Neuronal stem cell (in vitro differentiated cells): ENCODE data around the gene NUMBL.
A peak's percentile ranks its signal among the peaks of the same experiment; 100 is the strongest.

Source experiments
- DNase-seq: peaks from one replicate; pipeline ENCODE4 v3.0.0-alpha.2; 2013; ENCODE audit warnings: low spot score
- H2AFZ ChIP-seq: one replicate; pipeline ENCODE4 v1.6.1; 2013; ENCODE audit warnings: mild to moderate bottlenecking, low read length, inconsistent platforms
- H2AK5ac ChIP-seq: 2 replicates; pipeline ENCODE4 v1.6.1; 2013; ENCODE audit warnings: low read depth, mild to moderate bottlenecking, inconsistent platforms, low read length, moderate library complexity, mixed read lengths
- H2BK120ac ChIP-seq: 2 replicates; pipeline ENCODE4 v1.6.1; 2013; ENCODE audit warnings: low read depth, mild to moderate bottlenecking, inconsistent platforms, low read length, moderate library complexity, mixed read lengths
- H2BK12ac ChIP-seq: one replicate; pipeline ENCODE4 v1.6.1; 2013; ENCODE audit warnings: low read length, inconsistent platforms
- H2BK15ac ChIP-seq: 2 replicates; pipeline ENCODE4 v1.6.1; 2013; ENCODE audit warnings: mild to moderate bottlenecking, low read length, inconsistent platforms, mixed read lengths
- H2BK5ac ChIP-seq: one replicate; pipeline ENCODE4 v1.6.1; 2013; ENCODE audit warnings: inconsistent platforms, mild to moderate bottlenecking, low read length, moderate library complexity
- H3K14ac ChIP-seq: one replicate; pipeline ENCODE4 v1.6.1; 2013; ENCODE audit warnings: low read length, inconsistent platforms
- H3K18ac ChIP-seq: 2 replicates; pipeline ENCODE4 v1.6.1; 2013; ENCODE audit warnings: low read length, inconsistent platforms
- H3K23ac ChIP-seq: 2 replicates; pipeline ENCODE4 v1.6.1; 2013; ENCODE audit warnings: low read depth, mild to moderate bottlenecking, mixed read lengths, low read length, inconsistent platforms; ENCODE audit not compliant: poor library complexity
- H3K27ac ChIP-seq: replicated peaks from 3 replicates; pipeline ENCODE4 v1.5.1; 2013; ENCODE audit warnings: low read length, inconsistent platforms
- H3K27me3 ChIP-seq, 3 experiments: 2 replicates each; pipeline ENCODE4 v1.6.1; 2013; ENCODE audit warnings: low read length in 3 of 3, mild to moderate bottlenecking in 2 of 3, inconsistent platforms in 1 of 3, low read depth in 1 of 3, mixed read lengths in 1 of 3, moderate library complexity in 1 of 3; ENCODE audit not compliant: control insufficient read depth in 3 of 3, insufficient read depth in 3 of 3
- H3K36me3 ChIP-seq, 2 donors: replicated peaks in 1 of 2; 2 replicates each; pipeline ENCODE4 v1.6.1; 2013; ENCODE audit warnings: low read length in 2 of 2; ENCODE audit not compliant: control insufficient read depth in 2 of 2, insufficient read depth in 2 of 2
- H3K4ac ChIP-seq: 2 replicates; pipeline ENCODE4 v1.6.1; 2013; ENCODE audit warnings: inconsistent platforms, mild to moderate bottlenecking, low read length, moderate library complexity
- H3K4me1 ChIP-seq, 2 donors: 1 replicate in 1 of 2; 2 replicates in 1 of 2; pipeline ENCODE4 v1.6.1; 2013; ENCODE audit warnings: low read length in 2 of 2, low read depth in 1 of 2; ENCODE audit not compliant: control insufficient read depth in 2 of 2, insufficient read depth in 1 of 2
- H3K4me2 ChIP-seq: one replicate; pipeline ENCODE4 v1.6.1; 2013; ENCODE audit warnings: mild to moderate bottlenecking, low read length, inconsistent platforms; ENCODE audit not compliant: insufficient read depth, poor library complexity, severe bottlenecking
- H3K4me3 ChIP-seq, 2 donors: 2 replicates each; pipeline ENCODE4 v1.5.1; 2013; ENCODE audit warnings: low read length in 2 of 2, mild to moderate bottlenecking in 2 of 2, inconsistent platforms in 1 of 2, moderate library complexity in 1 of 2
- H3K79me1 ChIP-seq: one replicate; pipeline ENCODE4 v1.6.1; 2013; ENCODE audit warnings: low read depth, mild to moderate bottlenecking, inconsistent platforms, low read length, moderate library complexity
- H3K9ac ChIP-seq: one replicate; pipeline ENCODE4 v1.6.1; 2013; ENCODE audit warnings: mild to moderate bottlenecking, low read depth, low read length, inconsistent platforms; ENCODE audit not compliant: poor library complexity
- H3K9me3 ChIP-seq, 2 donors: replicated peaks in 1 of 2; 2 replicates each; pipeline versions ENCODE3 to v1.6.1; 2013; ENCODE audit warnings: low read length in 2 of 2, mild to moderate bottlenecking in 2 of 2, inconsistent platforms in 1 of 2, low read depth in 1 of 2, mixed read lengths in 1 of 2, moderate library complexity in 1 of 2; ENCODE audit not compliant: control insufficient read depth in 2 of 2, insufficient read depth in 1 of 2
- H4K8ac ChIP-seq: one replicate; pipeline ENCODE4 v1.6.1; 2013; ENCODE audit warnings: low read depth, mild to moderate bottlenecking, inconsistent platforms, low read length, moderate library complexity
- H4K91ac ChIP-seq: one replicate; pipeline ENCODE4 v1.6.1; 2013; ENCODE audit warnings: low read length, low read depth, mild to moderate bottlenecking, inconsistent platforms; ENCODE audit not compliant: poor library complexity
- WGBS, 2 donors: extraction: QIAGEN DNeasy Blood & Tissue Kit; methylation state at CpG; one replicate each; pipeline ENCODE4 v1.1.7; 2013; ENCODE audit warnings: missing lambda C conversion rate in 2 of 2, mixed read lengths in 1 of 2; ENCODE audit not compliant: insufficient read length in 2 of 2, insufficient replicate concordance in 1 of 2; ENCODE audit errors: extremely low coverage in 2 of 2; 5-methylcytosine and 5-hydroxymethylcytosine counted together

The NUMBL gene

DNA sequence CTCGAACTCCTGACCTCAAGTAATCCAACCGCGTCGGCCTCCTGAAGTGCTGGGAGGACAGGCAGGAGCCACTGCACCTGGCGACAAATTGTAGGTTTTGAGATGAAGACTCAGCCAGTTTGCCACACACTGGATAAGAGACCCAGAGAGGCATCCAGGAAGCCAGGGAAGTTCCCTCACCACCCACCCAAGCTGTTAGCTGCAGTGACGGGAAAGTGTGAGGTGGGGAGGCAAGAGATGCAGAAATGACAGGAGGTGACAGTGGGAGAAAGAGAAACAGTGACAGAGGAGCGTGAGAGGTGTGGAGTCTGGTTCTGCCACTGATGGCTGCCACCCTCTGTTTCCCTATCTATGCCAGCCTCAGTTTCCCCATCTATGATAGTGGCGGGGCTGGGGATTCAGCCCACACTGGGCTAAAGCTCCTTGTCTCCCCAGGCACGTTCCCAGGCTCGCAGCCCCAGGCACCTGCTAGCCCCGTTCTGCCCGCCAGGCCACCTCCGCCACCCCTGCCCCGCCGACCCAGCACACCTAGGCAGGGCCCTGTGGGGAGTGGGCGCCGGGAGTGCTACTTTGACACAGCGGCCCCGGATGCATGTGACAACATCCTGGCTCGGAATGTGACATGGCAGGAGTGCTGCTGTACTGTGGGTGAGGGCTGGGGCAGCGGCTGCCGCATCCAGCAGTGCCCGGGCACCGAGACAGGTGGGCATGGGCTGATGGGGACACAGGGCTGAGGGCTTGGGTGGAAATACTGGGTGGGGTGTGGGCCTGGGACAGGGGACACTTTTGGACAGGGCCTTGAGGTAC, 68.3 kb downstream of the NUMBL start:
- Histone ChIP-seq H3K4me3 (no peak overlapping the region), H3K23ac (peak overlapping the region; percentile 78), H3K9me3 (no peaks in the 10 kb centered on the region), H4K8ac (no peak overlapping the region), H3K9ac (no peak overlapping the region), H2BK120ac (no peak overlapping the region), H3K4me2 (no peak overlapping the region), H2BK12ac (peak overlapping the region; percentile 25), H4K91ac (no peak overlapping the region), H3K14ac (peak overlapping the region; percentile 60), H3K4ac (no peak overlapping the region), H2AFZ (no peak overlapping the region), H3K27me3 (no peaks in the 10 kb centered on the region), H3K18ac (no peak overlapping the region), H2BK15ac (peak overlapping the region; percentile 46), H3K27ac (no peak overlapping the region), H3K79me1 (peaks cover 2% of the 10 kb centered on the region), H3K36me3 (peaks cover 14 to 96% of the 10 kb centered on the region in 2 donors), H2BK5ac (no peak overlapping the region), H3K4me1 (peaks cover 0 to 7% of the 10 kb centered on the region in 2 donors), H2AK5ac (no peak overlapping the region)
- WGBS, 2 donors, result no CpG with 5 or more reads among the region's 24 CpGs
- no peak for DNase-seq

DNA sequence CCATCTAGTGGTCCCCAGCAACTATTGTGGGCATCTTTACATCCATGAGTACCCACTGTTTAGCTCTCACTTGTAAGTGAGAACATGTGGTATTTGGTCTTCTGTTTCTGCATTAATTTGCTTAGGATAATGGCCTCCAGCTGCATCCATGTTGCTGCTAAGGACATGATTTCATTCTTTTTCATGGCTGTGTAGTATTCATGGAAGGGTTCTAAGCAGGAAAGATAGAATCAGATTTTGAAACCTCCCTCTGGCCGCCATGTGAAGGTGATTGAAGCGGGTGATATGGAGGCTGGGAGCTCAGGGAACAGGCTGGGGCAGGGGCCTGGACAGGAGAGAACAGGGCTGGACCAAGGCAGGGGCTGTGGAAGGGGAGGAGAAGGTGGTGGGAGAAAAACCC, 69.2 kb downstream of the NUMBL start:
- Histone ChIP-seq H3K9ac (no peak overlapping the region), H2AFZ (no peak overlapping the region), H3K27me3 (no peaks in the 10 kb centered on the region), H3K4me3 (no peak overlapping the region), H3K23ac (no peak overlapping the region), H3K4me1 (peaks cover 0 to 7% of the 10 kb centered on the region in 2 donors), H3K27ac (no peak overlapping the region), H4K8ac (no peak overlapping the region), H3K4ac (no peak overlapping the region), H2BK5ac (no peak overlapping the region), H3K14ac (no peak overlapping the region), H2BK12ac (no peak overlapping the region), H2BK120ac (no peak overlapping the region), H3K36me3 (peaks cover 14 to 96% of the 10 kb centered on the region in 2 donors), H3K4me2 (no peak overlapping the region), H4K91ac (no peak overlapping the region), H2BK15ac (no peak overlapping the region), H3K9me3 (no peaks in the 10 kb centered on the region), H3K18ac (no peak overlapping the region), H2AK5ac (no peak overlapping the region), H3K79me1 (peaks cover 2% of the 10 kb centered on the region)
- no CpG with 5 or more reads among the region's 2 CpGs for WGBS, 2 donors
- no peak for DNase-seq

DNA sequence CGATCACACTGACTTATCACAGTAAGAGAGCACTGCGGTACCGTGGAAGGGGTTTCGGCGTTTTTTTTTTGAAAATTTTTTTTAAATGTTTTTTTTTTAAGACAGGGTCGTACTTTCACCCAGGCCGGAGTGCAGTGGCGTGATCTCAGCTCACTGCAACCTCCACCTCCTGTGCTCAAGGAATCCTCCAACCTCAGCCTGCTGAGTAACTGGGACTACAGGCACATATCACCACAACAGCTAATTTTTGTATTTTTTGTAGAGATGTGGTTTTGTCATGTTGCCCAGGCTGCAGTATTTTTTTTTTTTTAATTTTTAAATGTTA, 70.3 kb downstream of the NUMBL start:
- Histone ChIP-seq H2BK5ac (no peak overlapping the region), H3K27ac (no peak overlapping the region), H4K91ac (no peak overlapping the region), H2AK5ac (no peak overlapping the region), H3K23ac (no peak overlapping the region), H3K18ac (no peak overlapping the region), H3K4ac (no peak overlapping the region), H3K4me3 (no peak overlapping the region), H2AFZ (no peak overlapping the region), H2BK12ac (no peak overlapping the region), H3K79me1 (peaks cover 2% of the 10 kb centered on the region), H3K14ac (no peak overlapping the region), H3K4me2 (no peak overlapping the region), H3K36me3 (peaks cover 14 to 96% of the 10 kb centered on the region in 2 donors), H2BK120ac (no peak overlapping the region), H3K9ac (no peak overlapping the region), H4K8ac (no peak overlapping the region), H3K27me3 (no peaks in the 10 kb centered on the region), H3K4me1 (peaks cover 0 to 7% of the 10 kb centered on the region in 2 donors), H3K9me3 (no peaks in the 10 kb centered on the region), H2BK15ac (no peak overlapping the region)
- WGBS, 2 donors, result no CpG with 5 or more reads among the region's 8 CpGs
- no peak for DNase-seq

DNA sequence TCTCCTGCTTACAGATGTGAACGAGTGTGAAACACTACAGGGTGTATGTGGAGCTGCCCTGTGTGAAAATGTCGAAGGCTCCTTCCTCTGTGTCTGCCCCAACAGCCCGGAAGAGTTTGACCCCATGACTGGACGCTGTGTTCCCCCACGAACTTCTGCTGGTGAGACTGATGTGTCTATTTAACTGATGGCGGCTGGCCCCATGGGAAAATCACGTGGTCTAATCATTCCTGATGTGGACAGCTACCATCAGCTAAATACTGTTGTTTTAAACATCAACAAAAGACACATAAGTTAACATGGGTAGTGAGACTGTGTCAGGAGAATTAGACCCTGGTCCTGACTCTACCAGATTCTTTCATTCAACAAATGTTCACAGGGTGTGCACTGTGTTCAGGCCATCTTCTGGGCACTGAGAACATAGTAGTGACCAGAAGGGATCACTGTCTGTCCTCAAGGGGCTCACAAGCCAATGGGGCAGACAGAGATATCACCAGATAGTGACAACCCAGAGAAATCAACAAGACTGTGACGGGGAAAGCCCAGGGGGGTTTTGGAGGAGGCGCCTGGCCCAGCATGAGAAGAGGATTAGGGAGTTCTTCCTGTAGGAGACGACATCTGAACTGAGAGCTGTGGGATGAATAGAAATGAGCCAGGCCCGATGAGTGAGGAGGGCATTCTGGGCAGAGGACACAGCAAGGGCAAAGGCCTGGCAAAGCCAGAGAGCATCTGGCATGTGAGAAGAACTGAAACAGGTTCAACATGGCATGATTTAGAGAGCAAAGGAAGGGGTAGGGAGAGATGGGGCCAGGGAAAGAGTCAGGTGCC, 70.9 kb downstream of the NUMBL start:
- Histone ChIP-seq H2BK5ac (no peak overlapping the region), H3K9ac (no peak overlapping the region), H3K14ac (no peak overlapping the region), H2AK5ac (no peak overlapping the region), H4K8ac (no peak overlapping the region), H3K4me3 (peak overlapping the region in 1 of 2 donors; percentile 16), H3K4me2 (no peak overlapping the region), H3K4me1 (peaks cover 0 to 7% of the 10 kb centered on the region in 2 donors), H2BK15ac (no peak overlapping the region), H4K91ac (no peak overlapping the region), H3K23ac (no peak overlapping the region), H3K27me3 (no peaks in the 10 kb centered on the region), H3K4ac (no peak overlapping the region), H3K36me3 (peaks cover 14 to 95% of the 10 kb centered on the region in 2 donors), H3K9me3 (no peaks in the 10 kb centered on the region), H3K27ac (no peak overlapping the region), H3K79me1 (peaks cover 2% of the 10 kb centered on the region), H3K18ac (no peak overlapping the region), H2BK120ac (no peak overlapping the region), H2BK12ac (no peak overlapping the region), H2AFZ (no peak overlapping the region)
- WGBS, 2 donors, result no CpG with 5 or more reads among the region's 11 CpGs
- DNase-seq, result no peak
